ENCODE measurements around the gene CLCN3. TPM values are rescaled to one million over a fixed set of nuclear protein-coding genes. Genes with fewer than 3 reads are reported as not detected.

CLCN3 gene
- total and polyA plus RNA-seq, 9 of the 15 experiments (the other 6 are each of a cell fraction or from before 2014, with no cell fraction given), result 12.7 to 60.6 (median 38.5) TPM

- TF ChIP-seq ERF (CRISPR knock-in tag; IDR thresholded peaks at IDR 0.05) (no peak), ZNF561 (CRISPR knock-in tag; conservative IDR thresholded peaks at IDR 0.05) (no peak), E2F5 (CRISPR knock-in tag; IDR thresholded peaks at IDR 0.05) (no peak), ZNF347 (CRISPR knock-in tag; IDR thresholded peaks at IDR 0.05; ENCODE audit: low read depth) (no peak), BMI1 (IDR thresholded peaks at IDR 0.05; ENCODE audit: low read length) (no peak), ZZZ3 (IDR thresholded peaks at IDR 0.05) (no peak), MAFK (IDR thresholded peaks at IDR 0.05; ENCODE audit: low read length) (no peak), ETV1 (tag; conservative IDR thresholded peaks at IDR 0.05; ENCODE audit: low read depth) (no peak), HMG20B (CRISPR knock-in tag; IDR thresholded peaks at IDR 0.05) (no peak), NFYB (IDR thresholded peaks at IDR 0.05; ENCODE audit: extremely low read depth, insufficient read length) (no peak), RBM39 (optimal IDR thresholded peaks at IDR 0.05; ENCODE audit: low read depth, low read length) (no peak), NR2F6 (CRISPR knock-in tag; IDR thresholded peaks at IDR 0.05) (no peak), ZNF766 (CRISPR knock-in tag; conservative IDR thresholded peaks at IDR 0.05) (peak; percentile 88), STAT6 (CRISPR knock-in tag; IDR thresholded peaks at IDR 0.05) (no peak), NONO (IDR thresholded peaks at IDR 0.05; ENCODE audit: low read depth in 2 of 2, low read length in 1 of 2) (no peak), SOX6 (IDR thresholded peaks at IDR 0.05) (peak; percentile 86)
- TF ChIP-seq, protein P1, sequence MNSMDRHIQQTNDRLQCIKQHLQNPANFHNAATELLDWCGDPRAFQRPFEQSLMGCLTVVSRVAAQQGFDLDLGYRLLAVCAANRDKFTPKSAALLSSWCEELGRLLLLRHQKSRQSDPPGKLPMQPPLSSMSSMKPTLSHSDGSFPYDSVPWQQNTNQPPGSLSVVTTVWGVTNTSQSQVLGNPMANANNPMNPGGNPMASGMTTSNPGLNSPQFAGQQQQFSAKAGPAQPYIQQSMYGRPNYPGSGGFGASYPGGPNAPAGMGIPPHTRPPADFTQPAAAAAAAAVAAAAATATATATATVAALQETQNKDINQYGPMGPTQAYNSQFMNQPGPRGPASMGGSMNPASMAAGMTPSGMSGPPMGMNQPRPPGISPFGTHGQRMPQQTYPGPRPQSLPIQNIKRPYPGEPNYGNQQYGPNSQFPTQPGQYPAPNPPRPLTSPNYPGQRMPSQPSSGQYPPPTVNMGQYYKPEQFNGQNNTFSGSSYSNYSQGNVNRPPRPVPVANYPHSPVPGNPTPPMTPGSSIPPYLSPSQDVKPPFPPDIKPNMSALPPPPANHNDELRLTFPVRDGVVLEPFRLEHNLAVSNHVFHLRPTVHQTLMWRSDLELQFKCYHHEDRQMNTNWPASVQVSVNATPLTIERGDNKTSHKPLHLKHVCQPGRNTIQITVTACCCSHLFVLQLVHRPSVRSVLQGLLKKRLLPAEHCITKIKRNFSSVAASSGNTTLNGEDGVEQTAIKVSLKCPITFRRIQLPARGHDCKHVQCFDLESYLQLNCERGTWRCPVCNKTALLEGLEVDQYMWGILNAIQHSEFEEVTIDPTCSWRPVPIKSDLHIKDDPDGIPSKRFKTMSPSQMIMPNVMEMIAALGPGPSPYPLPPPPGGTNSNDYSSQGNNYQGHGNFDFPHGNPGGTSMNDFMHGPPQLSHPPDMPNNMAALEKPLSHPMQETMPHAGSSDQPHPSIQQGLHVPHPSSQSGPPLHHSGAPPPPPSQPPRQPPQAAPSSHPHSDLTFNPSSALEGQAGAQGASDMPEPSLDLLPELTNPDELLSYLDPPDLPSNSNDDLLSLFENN (IDR thresholded peaks at IDR 0.05; ENCODE audit: low read depth in 2 of 2, low read length in 2 of 2), result peak in 1 of 2 experiments; percentile 85; a peak in 2 of 4 replicates
These were observed 6.2 kb downstream of the CLCN3 start (continued) for GRCh38 chr4:169626331-169627282.

Measured in K562 (cell line).